ENCODE results near the gene GANAB. TPM values are rescaled to one million over a fixed set of nuclear protein-coding genes. Genes with fewer than 3 reads are reported as not detected.

GANAB gene
- total and polyA plus RNA-seq, 2 of the 13 experiments (the other 11 are each of a cell fraction or from before 2014, with no cell fraction given), result 99.5 to 234 TPM

GRCh38 chr11:62680825-62681240, 34.4 kb upstream of the GANAB start (continued):
- peak; percentile 66 for TF ChIP-seq ZNF574 (CRISPR knock-in tag; IDR thresholded peaks at IDR 0.05)
- no peak for TF ChIP-seq RFX1 (IDR thresholded peaks at IDR 0.05)
- TF ChIP-seq NCOA2 (CRISPR knock-in tag; IDR thresholded peaks at IDR 0.05), result 0 out of 2 replicates have a peak, but pooled peaks have one; percentile 27
- no peak for TF ChIP-seq MED13 (CRISPR knock-in tag; IDR thresholded peaks at IDR 0.05)
- TF ChIP-seq ZFP37 (CRISPR knock-in tag; IDR thresholded peaks at IDR 0.05; ENCODE audit: borderline replicate concordance), result peak; percentile 42; the same call in 1 of the 2 replicates
- no peak for TF ChIP-seq ZNF512 (CRISPR knock-in tag; IDR thresholded peaks at IDR 0.05)
- TF ChIP-seq ZNF253 (CRISPR knock-in tag; IDR thresholded peaks at IDR 0.05; ENCODE audit: borderline replicate concordance), result no peak
- no peak for TF ChIP-seq MEIS1 (CRISPR knock-in tag; IDR thresholded peaks at IDR 0.05; ENCODE audit: borderline replicate concordance)
- TF ChIP-seq FOXP1 (IDR thresholded peaks at IDR 0.05), result no peak
- TF ChIP-seq FOXP1 (CRISPR knock-in tag; IDR thresholded peaks at IDR 0.05), result no peak
- no peak for TF ChIP-seq ELF4 (CRISPR knock-in tag; IDR thresholded peaks at IDR 0.05; ENCODE audit: borderline replicate concordance)
- 0 out of 2 replicates have a peak, but pooled peaks have one; percentile 33 for TF ChIP-seq RXRB (CRISPR knock-in tag; IDR thresholded peaks at IDR 0.05; ENCODE audit: borderline replicate concordance)
- 0 out of 2 replicates have a peak, but pooled peaks have one; percentile 15 for TF ChIP-seq RARA (CRISPR knock-in tag; IDR thresholded peaks at IDR 0.05)
- no peak for TF ChIP-seq ZNF441 (CRISPR knock-in tag; IDR thresholded peaks at IDR 0.05; ENCODE audit: borderline replicate concordance)
- TF ChIP-seq SP5 (CRISPR knock-in tag; IDR thresholded peaks at IDR 0.05; ENCODE audit: borderline replicate concordance, low read depth), result no peak
- no peak for TF ChIP-seq ZNF234 (CRISPR knock-in tag; conservative IDR thresholded peaks at IDR 0.05)
- TF ChIP-seq SOX13 (IDR thresholded peaks at IDR 0.05), result no peak
- no peak for TF ChIP-seq SOX13 (CRISPR knock-in tag; conservative IDR thresholded peaks at IDR 0.05 in 1 of 2, IDR thresholded peaks at IDR 0.05 in 1 of 2)
- 0 out of 2 replicates have a peak, but pooled peaks have one; percentile 20 for TF ChIP-seq ZNF232 (CRISPR knock-in tag; IDR thresholded peaks at IDR 0.05; ENCODE audit: borderline replicate concordance)
- no peak for TF ChIP-seq NFE2L1 (CRISPR knock-in tag; IDR thresholded peaks at IDR 0.05; ENCODE audit: borderline replicate concordance)
- no peak for TF ChIP-seq CCAR2 (optimal IDR thresholded peaks at IDR 0.05; ENCODE audit: low read depth, low read length)
- TF ChIP-seq SALL1 (CRISPR knock-in tag; IDR thresholded peaks at IDR 0.05), result peak; percentile 23; the same call in 1 of the 2 replicates
- TF ChIP-seq ZNF20 (CRISPR knock-in tag; IDR thresholded peaks at IDR 0.05), result no peak
- no peak for TF ChIP-seq MXI1 (IDR thresholded peaks at IDR 0.05; ENCODE audit: borderline replicate concordance, low read depth, low read length)
- TF ChIP-seq, protein P1, sequence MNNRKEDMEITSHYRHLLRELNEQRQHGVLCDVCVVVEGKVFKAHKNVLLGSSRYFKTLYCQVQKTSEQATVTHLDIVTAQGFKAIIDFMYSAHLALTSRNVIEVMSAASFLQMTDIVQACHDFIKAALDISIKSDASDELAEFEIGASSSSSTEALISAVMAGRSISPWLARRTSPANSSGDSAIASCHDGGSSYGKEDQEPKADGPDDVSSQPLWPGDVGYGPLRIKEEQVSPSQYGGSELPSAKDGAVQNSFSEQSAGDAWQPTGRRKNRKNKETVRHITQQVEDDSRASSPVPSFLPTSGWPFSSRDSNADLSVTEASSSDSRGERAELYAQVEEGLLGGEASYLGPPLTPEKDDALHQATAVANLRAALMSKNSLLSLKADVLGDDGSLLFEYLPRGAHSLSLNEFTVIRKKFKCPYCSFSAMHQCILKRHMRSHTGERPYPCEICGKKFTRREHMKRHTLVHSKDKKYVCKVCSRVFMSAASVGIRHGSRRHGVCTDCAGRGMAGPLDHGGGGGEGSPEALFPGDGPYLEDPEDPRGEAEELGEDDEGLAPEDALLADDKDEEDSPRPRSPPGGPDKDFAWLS (CRISPR knock-in tag; IDR thresholded peaks at IDR 0.05; ENCODE audit: borderline replicate concordance), result no peak
- no peak for TF ChIP-seq MAZ (IDR thresholded peaks at IDR 0.05; ENCODE audit: borderline replicate concordance, low read depth, low read length)
- TF ChIP-seq MAZ (CRISPR knock-in tag; IDR thresholded peaks at IDR 0.05; ENCODE audit: low read depth), result peak; percentile 32; the same call in 1 of the 2 replicates
